Measurements from ENCODE around the gene SLC52A1.
"Not testable (repeated sequence)": the region's sequence is repeated elsewhere in the genome, so short reads cannot be mapped to it uniquely, and the experiment has no call there.

The SLC52A1 gene

DNA sequence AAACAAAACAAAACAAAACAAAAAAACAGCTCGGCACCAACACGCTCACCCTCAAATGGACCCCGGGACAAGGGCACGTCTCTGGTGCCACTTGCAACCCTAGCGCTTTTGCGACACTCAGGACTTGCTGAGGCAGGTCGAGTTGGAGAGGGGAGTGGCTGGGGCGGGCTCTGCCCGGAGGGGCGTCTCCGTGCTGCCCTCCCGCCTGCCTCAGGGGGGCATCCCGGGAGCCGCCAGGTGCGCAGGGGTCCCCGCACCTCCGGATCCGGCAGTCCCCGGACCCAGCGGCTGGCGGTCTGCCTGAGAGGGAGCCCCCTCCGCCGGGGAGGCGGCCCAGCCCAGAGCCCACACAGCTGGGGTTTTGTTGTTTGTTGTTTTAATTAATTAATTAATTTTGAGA lies at the start of gene SLC52A1:
Gene SLC52A1, minus strand, starts transcription at position 112 of the 400 bp plus-strand sequence. CDS start 820 bp downstream, outside the sequence.
- no peak for DNase-seq

DNA sequence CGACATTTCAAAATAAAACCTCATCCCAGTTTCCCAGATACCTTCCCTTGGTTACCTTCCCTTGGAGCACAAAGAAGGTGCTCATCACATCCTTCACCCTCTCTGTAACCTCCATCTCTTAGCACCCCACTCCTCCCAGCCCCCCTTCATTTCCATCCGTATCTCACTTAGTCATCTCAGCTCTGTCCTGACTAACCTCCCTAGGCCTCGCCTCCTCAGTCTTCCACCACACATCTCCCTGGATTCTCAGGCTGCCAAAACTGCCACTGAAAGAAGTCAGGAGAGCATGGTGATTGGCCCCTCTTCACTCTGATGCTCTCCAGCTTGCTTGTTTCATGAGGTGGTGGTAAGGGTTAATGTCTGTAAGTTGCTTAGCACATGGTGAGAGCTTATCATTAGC lies 45.4 kb upstream of the SLC52A1 start:
- no peak for DNase-seq

DNA sequence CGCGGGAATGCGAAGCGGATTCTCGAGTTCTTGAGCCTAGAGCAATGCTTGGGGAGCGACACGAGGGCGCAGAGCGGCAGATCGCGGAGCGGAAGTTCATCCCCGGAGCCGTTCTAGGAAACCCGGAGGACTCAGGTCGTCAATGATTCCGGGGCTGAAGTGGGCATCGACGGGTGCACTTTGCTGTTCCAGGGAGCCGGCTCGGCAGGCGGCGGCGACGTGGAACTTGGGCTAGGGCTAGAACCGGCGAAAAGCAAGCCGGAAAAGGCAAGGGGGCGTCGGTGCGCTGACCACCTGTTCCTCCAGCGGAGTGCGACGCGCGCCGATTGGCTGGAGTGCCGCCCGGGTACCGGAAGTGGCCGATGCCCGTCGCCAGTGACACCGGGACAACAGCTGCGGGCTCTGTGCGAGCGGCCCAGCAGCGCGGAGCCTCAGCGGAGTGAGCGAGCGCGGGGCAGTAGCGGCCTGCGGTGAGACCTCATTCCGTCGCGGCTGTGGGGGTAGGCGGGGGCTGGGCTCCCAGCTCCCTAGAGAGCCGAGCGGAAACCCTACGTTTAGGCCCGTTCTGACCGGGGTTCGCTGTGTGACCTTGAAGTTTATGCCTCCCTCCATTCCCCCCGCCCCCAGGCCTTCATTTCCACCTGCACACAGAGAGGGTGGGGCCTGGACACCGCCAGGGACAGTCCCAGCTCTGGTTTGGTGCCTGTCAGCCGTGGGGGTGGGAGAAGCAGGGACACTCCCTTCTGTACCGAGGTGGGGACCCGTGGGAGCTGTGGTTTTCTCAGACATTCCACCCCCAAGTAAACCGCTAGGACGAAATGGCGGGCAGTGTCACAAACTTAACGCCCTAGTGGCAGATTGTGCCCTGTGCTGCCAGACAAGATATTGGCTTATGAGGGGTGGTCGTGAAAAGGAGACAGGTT lies 43.1 kb upstream of the SLC52A1 start, which contains the start of gene ZFP3:
Gene ZFP3, plus strand, starts transcription at position 362 of the 923 bp plus-strand sequence. CDS start 13,038 bp downstream, outside the sequence.
- DNase-seq, result peak; percentile 98

DNA sequence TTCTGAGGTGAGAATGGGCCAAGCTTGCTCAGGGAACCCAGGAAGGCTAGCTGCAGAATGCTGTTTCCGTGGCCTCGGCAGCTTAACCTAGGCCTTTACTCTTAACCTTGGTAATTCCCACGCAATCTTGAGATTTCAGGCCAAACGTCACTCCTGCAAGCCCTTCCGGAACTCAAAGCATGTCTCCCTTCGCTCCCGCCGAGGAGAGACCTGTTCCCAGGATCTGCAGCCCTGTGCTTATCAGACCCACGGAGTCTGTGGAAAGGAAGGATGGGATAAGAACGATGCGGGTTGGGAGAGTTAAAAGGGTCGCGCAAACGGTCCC lies 42.5 kb upstream of the SLC52A1 start:
- no peak for DNase-seq

DNA sequence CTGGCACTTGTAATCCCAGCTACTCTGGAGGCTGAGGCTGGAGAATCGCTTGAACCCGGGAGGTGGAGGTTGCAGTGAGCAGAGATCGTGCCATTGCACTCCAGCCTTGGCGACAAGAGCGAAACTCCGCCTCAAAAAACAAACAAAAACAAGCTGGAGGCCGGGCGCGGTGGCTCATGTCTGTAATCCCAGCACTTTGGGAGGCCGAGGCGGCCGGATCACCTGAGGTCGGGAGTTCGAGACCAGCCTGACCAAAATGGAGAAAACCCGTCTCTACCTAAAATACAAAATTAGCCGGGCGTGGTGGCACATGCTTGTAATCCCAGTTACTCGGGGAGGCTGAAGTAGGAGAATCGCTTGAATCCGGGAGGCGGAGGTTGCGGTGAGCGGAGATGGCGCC lies 42.0 kb upstream of the SLC52A1 start:
- not testable (repeated sequence) for DNase-seq

DNA sequence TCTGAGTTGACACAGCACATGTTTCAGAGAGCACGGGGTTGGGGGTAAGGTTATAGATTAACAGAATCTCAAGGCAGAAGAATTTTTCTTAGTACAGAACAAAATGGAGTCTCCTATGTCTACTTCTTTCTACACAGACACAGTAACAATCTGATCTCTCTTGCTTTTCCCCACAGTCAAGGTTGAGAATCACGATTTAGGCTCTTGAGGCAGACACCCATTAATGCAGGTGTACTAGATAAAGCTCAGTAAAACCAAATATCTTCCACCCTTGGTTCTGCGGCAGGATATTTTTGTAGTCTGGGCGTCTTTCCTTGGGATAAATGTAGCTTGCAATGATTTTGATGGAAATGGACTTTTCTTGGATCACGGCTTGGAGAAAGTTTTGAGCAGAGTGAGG lies 40.2 kb upstream of the SLC52A1 start:
- DNase-seq, result not testable (repeated sequence)

DNA sequence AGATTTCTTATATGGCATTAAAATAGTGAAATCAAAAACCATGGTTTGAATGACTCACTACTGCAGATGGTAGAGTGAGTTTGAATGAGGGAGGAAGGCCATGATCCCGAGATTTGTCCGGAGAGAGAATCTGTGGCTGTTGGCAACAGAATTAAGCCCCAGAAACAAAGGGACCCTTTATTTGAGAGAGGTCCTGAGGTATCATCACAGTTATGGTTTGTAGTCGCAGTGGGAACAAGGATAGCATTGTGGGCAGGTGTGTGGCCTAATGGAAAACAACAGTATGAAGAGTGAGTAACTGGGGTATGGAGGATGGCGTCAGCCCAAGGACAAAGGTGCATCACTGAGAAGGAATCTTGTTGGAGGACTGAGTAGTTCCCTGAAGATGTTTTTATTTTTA lies 34.5 kb upstream of the SLC52A1 start:
- DNase-seq, result no peak

DNA sequence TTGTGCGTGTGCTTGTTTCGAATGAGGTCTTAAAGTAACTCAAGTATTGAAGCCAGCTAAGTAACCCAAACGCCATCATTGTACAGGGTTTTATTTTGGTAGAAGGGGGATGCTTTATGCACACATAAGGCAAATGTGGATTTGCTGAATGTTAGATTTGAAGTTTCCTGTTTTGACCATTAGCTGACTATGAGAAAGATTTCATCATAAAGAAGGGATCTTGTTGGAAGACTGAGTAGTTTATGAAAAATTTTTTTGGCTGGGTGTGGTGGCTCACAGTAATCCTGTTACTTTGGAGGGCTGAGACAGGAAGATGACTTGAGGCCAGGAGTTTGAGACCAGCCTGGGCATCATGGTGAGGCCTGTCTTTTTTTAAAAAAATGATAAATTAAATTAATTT lies 33.0 kb upstream of the SLC52A1 start:
- no peak for DNase-seq

DNA sequence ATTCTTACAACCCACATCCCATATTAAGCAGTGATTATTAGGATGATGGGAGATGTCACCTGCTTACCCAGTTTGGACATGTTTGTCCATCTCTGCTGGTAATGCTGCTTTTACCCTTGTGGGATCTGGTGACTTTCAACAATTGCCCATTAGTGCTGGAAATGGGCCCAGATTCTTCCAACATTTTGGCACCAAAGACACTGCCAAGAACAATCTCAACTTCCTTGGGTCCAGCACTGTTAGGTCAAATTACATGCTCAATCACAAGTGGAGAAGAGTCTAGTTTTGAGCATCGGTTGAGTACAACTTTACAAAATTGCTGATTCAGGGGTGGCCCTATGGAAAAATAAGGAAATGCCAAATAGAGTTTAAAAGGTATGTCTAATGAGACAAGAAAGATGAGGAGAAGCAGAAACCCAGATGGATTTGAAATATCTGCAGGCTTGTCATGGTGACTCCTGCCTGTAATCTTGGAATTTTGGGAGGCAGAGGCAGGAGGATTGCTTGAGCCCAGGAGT lies 30.1 kb upstream of the SLC52A1 start:
- DNase-seq, result no peak

DNA sequence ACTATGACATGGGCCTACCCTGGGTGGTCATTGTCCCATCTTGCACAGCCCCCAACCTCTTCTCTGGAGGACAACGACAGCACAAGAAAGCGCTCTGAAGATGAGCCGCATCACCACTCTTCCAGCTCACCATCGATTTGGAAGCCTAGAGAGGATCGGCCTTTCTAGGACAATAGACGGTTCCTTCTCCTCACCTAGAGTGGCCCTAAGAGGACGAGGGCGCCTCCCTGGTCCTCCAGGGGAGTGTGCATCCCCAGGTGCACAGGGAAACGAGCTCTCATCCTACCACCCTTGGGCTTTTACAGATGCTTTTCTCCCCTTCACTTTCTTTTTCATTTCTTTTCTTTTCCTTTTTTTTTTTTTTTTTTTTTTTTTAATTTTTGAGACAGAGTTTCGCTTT lies 20.3 kb upstream of the SLC52A1 start:
- peak; percentile 91 for DNase-seq

DNA sequence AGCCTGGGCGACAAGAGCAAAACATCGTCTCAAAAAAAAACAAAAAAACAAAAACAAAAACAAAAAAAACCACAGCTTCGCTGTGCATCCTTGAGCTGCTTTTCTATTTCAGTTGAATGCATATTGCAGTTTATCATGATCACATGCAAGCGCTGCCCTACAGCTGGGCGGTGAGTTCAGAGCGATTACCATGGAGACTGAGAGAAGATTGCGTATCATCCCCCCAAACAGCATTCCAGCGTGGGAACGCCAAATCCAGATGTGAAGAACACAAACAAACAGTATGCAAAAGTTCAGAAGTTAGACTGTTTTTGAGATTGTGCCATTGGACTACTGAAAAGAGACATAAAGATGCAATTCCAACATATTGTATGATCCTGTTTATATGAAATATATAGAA lies 15.1 kb upstream of the SLC52A1 start:
- DNase-seq, result no peak

DNA sequence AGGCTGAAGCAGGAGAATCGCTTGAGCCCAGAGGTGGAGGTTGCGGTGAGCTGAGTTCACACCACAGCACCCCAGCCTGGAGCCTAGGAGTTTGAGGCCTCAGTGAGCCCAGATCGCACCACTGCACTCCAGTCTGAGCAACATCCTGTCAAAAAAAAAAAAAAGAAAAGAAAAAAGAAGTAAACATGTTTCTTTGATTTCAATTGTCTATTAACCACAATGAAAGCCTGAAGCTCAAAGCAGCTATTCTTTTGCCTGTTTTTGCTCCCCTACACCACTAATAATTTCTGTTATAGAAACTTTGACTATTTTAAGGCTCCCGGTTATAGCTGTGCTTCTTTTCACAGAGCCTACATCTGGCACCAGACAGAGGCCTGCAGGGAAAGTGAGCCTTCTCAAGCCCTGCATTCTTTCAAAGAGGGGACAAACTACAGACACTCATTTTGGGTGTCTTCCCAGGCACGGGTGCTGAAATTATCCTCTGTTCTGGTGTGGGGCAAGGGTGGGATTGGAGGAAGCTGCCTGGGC lies 14.2 kb upstream of the SLC52A1 start:
- no peak for DNase-seq

DNA sequence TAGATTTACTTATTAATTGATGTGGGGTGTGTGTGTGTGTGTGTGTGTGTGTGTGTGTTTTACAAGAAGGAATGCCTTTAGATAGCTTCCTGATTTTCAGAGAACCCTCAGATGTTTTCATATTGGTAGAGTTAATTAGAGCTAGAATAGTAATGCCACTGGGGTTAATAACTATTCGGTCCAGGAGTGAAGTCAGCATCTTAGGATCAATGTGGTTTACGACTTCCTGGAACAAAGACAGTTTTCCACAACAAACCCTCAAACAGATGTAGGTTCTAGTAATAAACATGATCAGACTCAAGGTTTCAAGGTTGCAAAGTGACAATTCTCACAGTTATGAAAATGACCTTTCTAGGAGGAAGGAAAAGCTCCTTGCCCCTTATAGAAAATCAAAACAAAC lies 12.2 kb upstream of the SLC52A1 start:
- DNase-seq, result no peak

DNA sequence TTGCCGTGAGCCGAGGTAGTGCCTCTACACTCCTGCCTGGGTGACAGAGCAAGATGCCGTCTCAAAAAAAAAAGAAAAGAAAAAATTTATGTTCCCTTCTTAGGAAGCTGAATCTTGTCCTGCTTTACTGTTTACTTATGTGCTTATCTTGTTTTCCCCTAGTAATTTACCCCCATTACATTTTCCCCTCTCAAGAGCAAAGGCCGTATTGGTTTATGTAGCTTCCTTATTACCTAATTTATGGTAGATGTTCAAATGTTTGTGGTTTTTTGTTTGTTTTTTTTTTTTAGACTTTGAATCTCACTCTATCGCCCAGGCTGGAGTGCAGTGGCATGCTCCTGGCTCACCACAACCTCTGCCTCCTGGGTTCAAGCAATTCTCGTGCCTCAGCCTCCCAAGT lies 10.3 kb upstream of the SLC52A1 start:
- DNase-seq, result no peak

DNA sequence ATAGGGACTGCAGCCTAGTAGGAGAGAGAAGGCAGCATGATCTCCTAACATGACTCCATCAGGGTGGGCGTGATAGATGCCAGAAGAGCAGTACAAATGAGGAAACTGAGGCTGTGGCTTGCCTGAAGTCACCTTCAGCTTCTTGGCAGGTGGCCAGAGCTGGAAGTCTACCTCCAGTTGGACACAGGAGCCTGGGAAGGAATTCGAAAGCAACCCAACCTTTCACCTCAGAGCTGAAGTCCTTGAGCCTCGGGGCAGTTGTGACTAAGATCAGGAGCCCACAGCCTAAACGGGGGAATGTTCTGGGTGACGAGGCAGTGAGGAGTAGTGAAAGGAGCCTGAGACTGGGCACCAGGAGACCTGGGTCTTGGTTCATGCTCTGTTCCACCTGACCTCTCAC lies 9.4 kb upstream of the SLC52A1 start:
- no peak for DNase-seq

DNA sequence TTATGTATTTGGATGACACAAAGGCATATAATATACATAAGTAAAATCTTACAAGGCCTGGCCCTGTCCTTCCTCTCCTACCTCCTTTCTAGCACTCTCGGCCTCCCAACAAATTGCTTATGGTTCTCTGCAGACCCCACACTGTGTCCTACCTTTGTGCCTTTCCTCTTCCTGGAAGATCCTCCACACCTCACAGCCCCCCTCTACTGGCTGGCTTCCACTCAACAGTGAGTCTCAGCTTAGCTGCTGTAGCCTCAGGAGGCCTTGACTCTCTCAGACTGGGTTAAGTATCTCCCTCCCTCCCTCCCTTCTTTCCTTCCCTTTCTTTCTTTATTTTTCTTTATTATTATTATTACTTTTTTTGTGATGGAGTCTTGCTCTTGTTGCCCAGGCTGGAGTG lies 8.3 kb upstream of the SLC52A1 start:
- DNase-seq, result no peak

DNA sequence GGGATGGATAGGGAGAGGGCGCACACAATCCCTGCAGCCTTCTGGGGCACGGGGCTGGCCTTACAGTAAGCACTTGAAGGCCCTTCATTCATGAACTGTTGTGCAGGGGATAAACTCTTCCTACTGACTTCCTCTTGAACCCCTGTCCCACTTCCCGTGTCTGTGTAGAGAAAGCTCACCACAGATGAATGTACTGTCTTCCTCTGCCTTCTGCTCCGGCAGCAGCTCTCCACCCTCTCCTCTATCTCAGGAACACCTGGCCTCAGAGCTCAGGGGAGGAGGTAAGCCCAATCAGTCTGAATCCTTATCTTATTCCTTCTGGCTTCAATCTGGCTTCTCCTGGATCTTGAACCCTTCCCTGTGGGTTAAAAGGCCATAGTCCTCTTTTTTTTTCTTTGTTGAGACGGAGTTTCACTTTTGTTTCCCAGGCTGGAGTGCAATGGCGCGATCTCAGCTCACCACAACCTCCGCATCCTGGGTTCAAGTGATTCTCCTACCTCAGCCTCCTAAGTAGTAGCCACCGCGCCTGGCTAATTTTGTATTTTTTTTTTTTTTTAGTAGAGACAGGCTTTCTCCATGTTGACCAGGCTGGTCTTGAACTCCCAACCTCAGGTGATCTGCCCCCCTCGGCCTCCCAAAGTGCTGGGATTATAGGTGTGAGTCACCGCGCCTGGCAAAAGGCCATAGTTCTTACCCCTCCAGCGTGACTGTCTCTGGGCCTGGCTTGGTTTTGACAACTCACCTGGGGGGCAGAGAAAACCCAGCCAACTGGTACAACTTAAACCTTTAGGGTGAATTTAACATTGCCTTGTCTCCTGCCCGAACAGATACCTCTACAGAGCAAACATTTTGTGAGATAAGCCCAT lies 7.2 kb upstream of the SLC52A1 start:
- DNase-seq, result peak; percentile 73

DNA sequence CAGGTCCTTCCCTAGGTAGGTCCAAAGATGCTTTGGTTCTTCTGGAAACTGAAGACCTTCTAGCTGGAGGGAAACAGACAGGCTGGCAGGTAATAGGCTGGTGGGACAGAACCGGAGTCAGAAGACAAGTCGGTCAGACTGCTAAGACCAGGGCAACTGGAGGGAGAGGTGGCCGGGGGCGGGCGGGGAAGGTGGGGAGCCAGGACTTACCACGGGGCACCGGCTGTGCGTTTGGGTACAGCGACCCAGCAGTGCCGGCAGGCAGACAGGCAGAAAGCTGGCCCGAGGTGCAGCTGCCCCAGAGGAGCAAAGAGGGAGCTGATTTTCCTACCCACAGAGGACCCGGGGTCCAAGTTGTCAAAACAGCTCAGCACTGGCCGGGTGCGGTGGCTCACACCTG lies 575 bp downstream of the SLC52A1 start:
- DNase-seq, result no peak

DNA sequence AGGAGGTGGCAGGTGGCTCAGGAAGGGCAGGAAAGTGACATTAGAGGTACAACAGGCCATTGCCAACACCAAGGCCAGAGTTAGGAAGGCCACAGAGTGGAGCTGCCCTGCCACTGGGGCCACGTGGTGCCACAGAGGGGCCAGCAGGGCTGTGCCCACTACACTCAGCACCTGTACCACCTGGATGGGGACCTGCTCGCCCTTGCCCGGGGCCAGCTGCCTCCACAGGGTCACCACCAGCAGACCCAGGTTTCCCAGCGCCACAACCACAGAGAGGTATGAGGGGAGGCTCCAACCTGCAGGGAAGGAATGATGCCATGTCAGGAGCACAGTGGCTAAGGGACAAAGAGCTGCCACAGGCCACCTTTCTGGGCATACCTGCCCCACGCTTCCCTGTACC lies 1.2 kb downstream of the SLC52A1 start:
- no peak for DNase-seq

DNA sequence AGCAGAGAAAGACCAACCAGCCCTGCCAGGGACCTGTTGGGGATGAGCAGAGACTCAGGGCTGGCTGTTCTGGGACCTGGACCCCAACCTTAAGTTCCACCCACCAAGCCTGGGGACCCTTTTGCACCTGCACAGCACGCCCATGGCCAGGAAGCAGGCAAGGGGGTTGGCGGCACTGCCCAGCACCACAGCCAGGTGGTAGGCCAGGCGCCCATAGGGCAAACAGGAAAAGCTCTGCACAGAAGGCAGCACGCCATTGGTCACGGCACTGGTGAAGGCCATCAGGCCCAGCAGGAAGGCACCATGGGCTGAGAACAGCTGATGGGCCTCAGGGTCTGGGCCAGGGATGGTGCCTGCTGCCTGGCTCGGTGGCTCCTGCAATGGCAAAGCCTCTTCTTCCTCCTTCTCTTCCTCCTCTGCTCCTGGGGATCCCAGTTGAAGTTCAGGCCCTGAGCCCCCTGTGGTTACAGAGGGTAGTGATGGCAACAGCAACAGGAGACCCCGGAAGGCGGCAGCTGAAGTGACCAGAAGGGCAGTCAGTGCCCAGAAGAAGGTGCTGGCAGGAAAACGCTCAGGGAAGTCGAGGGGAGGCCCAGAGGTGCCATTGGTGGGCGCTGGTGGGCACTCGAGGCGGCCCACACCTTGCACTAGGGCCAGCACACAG lies 1.7 kb downstream of the SLC52A1 start:
- no peak for DNase-seq

DNA sequence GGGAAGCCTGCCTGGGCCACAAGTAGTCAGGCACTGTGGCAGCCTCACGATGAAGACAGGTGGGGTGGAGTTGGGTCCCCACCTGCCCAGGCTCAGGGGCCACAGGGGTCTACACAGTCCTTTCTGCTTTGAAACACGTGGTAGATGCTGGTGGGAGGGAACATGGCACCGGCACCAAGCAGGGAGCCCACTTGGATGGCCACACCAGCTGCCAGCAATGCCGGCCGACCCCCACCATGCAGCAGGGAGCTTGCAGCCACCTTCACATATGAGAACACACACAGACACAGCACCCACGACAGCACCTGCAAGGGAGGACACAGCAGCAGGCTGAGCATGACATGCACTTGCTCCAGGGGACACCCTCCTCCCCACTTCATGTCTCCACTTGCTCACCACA lies 2.4 kb downstream of the SLC52A1 start:
- no peak for DNase-seq

DNA sequence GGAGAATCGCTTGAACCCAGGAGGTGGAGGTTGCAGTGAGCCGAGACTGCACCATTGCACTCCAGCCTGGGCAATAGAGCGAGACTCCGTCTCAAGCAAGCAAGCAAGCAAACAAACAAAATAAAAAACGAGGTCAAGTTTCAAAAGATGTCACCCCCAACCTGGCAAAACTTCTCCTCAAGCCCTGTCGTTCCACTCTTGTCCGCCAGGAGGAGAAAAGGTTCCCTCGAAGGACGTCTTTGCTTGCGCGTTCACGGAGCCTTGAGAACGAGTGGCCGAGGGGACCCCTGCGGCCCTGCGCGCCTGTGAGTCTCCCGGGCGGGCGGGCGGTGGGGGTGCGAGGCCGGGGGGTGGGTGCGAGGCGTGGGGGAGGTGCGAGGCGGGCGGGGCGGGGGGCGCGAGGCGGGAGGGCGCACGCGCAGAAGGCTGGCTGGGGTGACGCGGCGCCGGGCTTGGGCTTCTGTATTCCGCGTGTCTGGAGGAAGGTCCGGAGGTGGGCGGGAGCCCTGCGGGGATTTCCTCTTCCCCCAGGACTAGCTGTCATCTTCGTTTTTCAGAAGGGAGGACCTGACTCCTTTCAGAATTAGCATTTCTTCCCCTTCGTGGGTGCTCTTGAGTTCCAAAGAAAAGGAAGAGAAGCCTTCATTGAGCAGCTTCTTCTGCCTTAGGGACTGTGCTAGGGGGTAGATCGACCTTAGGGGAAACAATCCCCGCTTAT lies 3.7 kb downstream of the SLC52A1 start:
- peak; percentile 93 for DNase-seq
